HK-2 (cell line): ENCODE results near the gene SRMS.
"Not testable (repeated sequence)": the region's sequence is repeated elsewhere in the genome, so short reads cannot be mapped to it uniquely, and the experiment has no call there.

Experiments used
- DNase-seq: peaks from one replicate; pipeline ENCODE4 v3.0.0-alpha.2; 2018; ENCODE audit not compliant: unreplicated experiment

The SRMS gene

GRCh38 chr20:63522091-63522868, 25.3 kb downstream of the SRMS start:
- no peak for DNase-seq

DNA sequence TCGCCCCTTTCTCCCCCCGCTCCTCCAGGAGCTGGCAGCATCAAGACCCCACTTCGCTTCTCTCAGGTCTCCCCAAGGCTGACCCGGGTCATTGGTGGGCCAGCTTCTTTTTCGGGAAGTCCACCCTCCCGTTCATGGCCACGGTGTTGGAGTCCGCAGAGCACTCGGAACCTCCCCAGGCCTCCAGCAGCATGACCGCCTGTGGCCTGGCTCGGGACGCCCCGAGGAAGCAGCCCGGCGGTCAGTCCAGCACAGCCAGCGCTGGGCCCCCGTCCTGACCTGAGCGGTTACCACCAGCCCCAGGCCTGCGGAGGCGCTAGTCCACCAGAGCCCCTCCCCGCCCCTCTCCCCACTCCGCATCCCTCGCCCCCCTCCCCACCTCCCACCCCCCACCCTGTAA, 25.9 kb downstream of the SRMS start:
- no peak for DNase-seq

DNA sequence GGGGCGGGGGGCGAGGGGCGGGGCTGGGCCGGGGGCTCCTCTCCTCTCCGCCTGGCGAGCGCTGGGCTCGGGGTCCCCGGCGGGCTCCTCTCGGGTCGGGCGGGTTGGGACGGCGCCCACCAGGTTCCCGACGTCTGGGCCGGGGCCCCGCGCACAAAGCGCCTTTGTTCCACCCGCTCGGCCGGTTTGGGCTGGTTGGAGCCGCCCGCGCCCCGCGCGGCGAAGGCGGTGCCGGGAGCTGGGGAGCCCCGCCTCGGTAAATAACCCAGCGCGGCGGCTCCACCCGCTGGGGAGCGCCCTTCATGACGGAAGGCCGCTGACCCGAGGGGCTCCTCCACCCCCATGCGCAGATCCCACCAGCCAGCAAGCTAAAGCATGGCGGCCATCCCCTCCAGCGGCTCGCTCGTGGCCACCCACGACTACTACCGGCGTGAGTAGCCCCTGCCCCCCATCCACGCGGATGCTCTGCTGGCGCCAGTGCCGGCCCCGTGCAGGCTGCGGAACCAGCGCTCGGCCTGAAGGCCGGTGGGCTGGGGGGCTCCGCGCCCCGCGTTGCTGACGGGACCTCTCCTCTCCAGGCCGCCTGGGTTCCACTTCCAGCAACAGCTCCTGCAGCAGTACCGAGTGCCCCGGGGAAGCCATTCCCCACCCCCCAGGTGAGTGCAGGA, 26.5 kb downstream of the SRMS start:
- peak; percentile 57 for DNase-seq

DNA sequence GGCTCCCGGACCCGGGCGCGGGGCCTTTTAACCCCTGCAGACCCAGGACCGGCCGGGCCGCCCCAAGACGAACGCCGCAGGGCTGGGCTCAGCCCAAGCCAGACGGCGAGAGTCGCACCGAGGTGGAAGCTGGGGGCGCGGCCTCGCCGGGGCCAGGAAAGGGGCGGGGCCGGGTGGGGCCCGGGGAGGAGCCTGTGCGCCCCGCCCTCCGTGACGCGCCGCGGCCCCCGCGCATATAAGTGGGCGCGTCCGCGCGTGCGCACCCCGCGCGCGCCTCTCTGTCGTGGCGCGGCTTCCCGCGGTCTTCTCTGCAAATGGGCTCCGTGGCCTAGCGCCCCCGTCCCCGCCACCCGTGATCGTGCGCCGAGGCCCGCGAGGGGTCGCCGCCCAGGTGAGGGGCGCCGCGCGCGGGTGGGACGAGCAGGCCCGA, 27.0 kb downstream of the SRMS start, which contains the start of gene PPDPF:
PPDPF (plus strand) TSS at position 262 of the 430 bp plus-strand sequence. CDS start 544 bp downstream, outside the sequence.
- peak; percentile 92 for DNase-seq

DNA sequence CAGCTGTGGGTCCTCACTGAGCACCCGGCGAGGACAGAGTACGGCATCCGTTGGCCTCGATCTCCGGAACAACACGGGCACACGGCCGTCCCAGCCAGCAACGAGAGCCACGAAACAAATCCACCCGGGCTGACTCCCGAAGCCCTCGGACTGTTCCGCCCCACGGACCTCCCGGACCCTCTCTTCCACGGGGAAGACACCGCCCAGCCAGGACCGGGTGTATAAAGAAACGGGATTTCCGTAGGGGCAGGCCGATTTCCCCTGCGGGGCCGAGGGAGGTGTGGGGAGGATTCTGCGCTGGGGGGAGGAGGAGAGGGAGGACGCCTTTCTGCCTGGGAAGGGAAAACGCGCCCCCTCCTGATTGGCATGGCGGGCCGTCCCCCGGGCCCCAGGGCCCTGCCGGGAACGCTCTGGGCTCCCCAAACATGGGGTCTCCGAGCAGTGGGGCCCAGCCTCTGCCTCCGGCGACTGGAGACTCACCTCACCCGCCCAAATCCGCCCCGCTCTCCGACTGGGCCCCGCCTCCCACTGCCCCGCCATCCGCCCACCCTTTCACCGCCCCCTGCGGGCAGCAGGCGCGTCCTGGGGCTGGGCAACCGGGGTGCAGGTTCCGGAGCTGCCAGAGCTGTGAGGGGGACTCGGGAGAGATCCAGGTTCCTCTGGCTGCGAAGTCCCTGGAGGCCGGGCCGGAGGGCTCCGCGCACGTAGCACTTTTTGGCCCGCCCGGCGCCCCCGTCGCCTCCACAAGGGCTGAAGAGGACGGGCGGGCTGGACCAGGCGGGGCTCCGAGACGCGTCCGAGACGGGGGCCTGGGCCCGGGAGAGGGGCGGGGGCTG, 27.7 kb downstream of the SRMS start:
- peak; percentile 87 for DNase-seq

DNA sequence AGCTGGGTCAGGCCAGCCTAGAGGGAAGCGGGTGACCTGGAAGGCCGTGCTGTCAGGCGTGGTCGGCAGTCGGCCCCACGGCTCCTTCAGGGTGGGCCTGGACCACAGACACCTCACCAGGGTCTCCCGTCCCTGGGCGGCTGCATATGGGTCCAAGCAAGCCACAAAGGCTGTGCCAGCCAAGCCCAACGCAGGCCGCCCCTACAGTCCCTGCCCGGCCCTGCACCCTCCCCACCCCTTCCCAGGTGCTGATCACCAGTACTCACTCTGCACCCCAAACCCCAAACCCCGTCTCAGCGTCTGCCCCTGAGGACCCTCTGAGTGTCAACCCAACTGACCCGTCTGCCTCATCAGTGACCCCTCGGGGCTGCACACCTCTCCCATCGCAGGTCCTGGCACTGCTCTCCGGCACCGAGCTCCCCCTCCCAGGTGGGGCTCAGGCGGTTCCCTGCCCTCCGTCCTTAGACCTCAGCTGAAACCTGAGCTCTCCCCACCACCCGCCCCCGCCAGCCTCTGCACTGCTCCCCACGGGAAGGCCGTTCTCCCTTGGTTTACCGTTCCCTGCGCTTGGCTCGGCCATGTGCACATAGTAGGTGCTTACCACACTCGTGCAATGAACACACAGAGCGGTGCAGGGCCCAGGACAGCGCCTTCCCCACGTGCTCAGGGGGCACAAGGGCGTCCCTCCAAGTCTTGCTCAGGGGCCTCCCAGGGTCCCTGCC, 28.4 kb downstream of the SRMS start:
- DNase-seq = no peak

DNA sequence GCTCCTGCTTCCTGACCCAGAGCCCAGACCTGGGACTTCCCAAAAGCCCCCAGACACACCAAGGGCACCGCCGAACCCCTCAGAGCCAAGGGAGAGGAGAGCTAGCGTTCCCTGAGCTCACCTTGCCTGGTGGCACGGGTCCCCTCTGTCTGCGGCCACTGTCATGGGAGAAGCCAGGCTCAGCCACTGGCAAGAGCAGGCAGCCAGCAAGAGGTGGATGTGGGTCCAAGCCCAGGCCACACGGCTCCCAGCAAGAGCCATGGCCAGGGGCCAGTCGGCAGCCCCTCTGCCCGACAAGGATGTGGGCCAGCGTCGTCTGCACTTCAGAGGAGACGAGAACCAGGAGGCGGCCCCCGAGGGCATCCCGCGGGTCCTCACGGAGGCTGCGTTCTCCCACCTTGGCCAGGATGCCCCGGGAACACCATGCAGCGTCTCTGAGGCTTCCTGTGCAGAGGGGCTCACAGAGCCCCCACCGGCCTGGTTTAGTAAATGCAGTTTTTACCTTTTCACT, 29.1 kb downstream of the SRMS start:
- no peak for DNase-seq

DNA sequence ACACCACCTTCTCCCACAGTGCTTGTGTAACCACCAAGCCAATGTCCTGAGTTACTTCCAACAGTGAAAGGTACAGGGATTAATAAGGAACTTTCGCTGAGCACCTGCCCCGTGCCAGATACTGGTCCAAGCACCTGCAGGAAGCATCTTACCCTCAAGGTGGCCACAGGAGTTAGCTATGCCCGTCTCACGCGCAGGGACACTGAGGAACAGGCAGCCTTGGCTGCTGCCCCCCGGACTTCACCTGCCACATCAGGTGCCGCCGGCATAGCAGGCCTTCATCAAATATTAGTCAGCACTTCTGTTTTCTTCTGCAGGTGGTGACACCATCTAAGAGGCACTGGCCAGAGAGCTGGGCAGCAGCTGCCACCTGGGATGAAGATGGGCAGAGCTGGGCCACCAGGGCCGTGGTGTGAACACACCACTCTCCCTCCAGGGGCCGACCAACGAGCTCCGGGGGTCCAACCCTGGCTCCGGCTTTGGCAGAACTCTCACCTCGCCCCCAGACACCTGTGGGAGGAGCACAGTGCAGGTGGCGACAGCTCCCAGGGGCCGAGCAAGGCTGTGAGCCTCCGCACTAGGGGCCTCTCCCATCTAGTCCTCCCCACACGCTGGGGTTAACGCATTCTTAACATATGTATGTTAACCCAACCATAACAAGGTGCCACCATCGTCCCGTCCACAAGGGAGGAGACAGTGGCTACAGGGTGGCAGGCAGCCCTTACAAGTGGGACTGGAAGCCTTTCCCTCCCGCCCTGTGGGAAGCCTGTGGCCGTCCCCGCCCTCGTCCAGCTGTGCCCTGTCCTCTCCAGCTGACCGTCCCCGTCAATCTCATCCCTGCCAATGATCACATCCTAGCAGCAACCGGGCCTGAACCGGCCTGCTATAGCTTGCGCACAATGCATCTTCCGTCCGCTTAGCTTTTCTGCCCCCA, 29.9 kb downstream of the SRMS start:
- DNase-seq = no peak

DNA sequence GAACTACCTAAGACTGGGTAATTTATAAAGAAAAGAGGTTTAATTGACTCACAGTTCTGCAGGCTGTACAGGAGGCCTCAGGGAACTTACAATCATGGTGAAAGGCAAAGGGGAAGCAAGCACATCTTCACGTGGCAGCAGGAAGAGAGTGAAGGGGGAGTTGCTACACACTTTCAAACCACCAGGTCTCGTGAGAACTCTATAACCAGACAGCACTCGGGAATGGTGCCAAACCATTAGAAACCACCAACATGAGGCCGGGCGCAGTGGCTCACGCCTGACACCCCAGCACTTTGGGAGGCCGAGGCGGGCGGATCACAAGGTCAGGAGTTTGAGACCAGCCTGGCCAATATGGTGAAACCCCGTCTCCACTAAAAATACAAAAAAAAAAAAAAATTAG, 33.0 kb downstream of the SRMS start:
- not testable (repeated sequence) for DNase-seq

DNA sequence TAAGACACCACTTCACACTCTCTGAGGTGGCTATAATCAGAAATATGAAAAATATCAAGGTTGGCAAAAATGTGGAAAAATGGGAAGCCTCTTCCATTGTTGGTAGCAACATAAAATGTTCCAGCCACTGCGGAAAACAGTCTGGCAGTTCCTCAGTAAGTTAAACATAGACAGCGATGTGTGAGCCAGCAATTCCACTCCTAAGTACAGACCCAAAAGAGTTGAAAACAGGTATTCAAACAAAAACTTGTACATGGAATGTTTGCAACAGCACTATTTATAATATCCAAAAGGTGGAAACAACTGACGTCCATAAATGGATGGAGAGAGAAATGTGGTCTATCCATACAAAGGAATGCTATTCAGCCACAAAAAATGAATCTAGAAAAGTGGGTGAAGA, 34.3 kb downstream of the SRMS start:
- no peak for DNase-seq

DNA sequence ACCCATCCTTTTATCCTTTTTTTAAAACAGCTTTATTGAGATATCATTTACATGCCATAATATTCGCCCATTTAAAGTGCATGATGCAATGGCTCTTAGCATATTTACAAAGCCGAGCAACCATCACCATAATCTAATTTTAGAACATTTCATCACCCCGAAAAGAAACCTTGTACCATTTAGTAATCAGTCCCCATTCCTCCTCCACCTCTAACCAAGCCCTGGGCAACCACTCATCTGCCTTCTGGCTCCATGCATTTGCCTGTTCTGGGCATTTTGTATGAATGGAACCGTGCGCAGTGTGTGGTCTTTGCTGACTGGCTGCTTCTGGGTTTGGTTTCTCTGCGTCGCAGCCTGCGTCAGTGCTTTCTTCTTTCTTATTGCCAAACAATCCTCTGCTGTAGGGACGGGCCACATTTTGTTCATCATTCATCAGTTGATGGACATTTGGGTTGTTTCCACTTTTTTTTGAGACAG, 38.4 kb downstream of the SRMS start:
- DNase-seq = no peak

GRCh38 chr20:63508072-63508768, 39.3 kb downstream of the SRMS start:
- no peak for DNase-seq

DNA sequence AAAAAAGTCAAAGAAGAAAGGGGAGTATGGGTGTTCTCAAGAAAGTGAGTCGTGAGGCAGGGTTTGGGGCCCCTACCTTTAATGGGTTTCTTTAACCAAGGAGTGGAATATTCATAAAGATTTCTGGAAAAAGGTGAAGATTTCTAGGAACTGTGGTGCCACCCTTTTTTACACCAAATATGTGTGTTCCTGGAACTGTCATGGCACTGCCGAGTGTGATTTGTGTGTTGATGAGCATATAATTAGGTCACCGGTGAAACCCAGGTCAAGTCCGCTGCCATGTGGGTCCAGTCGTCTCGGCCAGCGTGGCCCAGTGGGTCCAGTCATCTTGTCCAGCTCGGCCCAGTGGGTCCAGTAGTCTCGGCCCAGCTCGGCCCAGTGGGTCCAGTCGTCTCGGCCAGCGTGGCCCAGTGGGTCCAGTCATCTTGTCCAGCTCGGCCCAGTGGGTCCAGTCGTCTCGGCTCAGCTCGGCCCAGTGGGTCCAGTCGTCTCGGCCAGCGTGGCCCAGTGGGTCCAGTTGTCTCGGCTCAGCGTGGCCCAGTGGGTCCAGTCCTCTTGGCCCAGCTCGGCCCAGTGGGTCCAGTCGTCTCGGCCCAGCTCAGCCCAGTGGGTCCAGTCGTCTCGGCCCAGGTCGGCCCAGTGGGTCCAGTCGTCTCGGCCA, 40.3 kb downstream of the SRMS start:
- no peak for DNase-seq

DNA sequence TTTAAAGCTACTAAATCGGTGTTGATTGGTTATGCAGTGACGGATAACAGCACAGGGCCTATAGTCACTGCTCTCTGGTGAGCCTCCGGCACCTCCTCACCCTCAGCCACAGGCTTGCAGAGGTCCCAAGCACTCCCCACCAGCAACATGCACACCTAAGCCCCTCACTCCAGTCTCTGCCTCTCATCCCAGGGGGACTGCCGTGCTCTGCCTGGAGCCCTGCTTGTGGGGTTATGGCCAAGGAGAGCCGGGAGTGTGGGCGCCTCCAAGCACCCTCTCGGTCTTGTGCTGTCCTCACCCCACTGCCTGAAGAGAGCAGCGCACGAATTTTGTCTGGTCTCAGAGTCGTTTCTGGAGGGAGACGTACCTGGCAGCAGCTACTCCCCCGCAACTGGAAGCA, 41.8 kb downstream of the SRMS start:
- no peak for DNase-seq

DNA sequence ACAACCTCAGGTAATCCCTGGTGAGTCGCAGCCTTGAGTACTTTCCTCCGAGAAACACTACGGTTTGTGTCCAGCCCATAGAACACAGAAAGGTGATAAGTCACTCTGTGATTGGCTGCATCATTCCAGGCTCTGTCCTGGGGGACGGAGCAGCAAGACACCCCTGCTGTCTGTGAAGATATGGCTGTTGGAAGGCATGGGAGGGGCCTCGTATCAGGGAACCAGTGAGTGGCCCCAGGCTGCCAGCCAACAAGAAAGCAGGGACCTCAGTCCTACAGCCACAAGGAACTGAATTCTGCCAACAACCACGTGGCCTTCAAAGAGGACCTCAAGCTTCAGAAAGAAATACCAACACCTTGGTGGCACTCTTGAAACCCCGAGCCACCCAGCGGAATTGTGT, 42.3 kb downstream of the SRMS start:
- no peak for DNase-seq

DNA sequence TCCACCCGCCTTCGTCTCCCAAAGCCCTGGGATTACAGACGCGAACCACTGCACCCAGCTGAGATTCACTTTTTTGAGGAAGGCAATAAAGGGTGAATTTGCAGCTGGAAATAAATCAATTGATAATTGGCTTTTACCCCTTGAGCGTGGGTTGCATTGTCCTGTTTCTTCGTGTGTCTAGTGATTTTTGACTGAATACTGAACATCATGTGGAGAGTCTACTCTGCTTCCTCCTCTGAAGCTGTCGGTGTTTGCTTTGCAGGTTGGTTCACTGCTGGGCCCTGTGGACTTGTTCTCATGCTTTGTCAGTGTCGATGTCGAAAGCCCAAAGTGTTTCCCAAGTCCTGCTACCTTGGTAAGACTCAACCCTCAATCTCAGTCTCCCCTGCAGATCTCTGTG, 42.9 kb downstream of the SRMS start:
- DNase-seq = no peak

GRCh38 chr20:63503524-63503923, 44.0 kb downstream of the SRMS start:
- no peak for DNase-seq

GRCh38 chr20:63502671-63503172, 44.8 kb downstream of the SRMS start:
- DNase-seq = no peak
